H1 (cell line): ENCODE measurements around the gene TBC1D24. TPM values are rescaled to one million over a fixed set of nuclear protein-coding genes. Genes with fewer than 3 reads are reported as not detected.

ENCODE experiments used
- CTCF ChIA-PET: fragments of 300-600 bp; sonication (Branson Sonifier 250); formaldehyde crosslinking; loops from one replicate; lab custom pipeline; 2021; ENCODE audit not compliant: partially characterized antibody; lab: Charles Lee
- POLR2A ChIA-PET: fragments of 300-600 bp; sonication (Branson Sonifier 250); formaldehyde crosslinking; loops from one replicate; lab custom pipeline; 2021; ENCODE audit warnings: inconsistent platforms; ENCODE audit not compliant: partially characterized antibody; lab: Charles Lee
- DNase-seq, 2 experiments: peaks; one replicate each; pipeline versions ENCODE4 v3.0.0 to v3.0.0-alpha.2; 2010 to 2022; ENCODE audit warnings: low spot score in 2 of 2, low read depth in 1 of 2, mixed read lengths in 1 of 2
- FAIRE-seq: peaks from 2 replicates; lab custom pipeline; 2011; peaks lifted over from hg19 to GRCh38; lab: Jason Lieb, UNC
- H2AFZ ChIP-seq: 2 replicates; pipeline ENCODE4 v1.8.1; 2012; ENCODE audit warnings: low read length, inconsistent platforms
- H2AK5ac ChIP-seq: 2 replicates; pipeline ENCODE4 v1.6.1; 2013; ENCODE audit warnings: low read depth, low read length
- H2BK120ac ChIP-seq: replicated peaks from 2 replicates; pipeline ENCODE3; 2013; ENCODE audit warnings: low read depth, low read length, inconsistent platforms
- H2BK12ac ChIP-seq: 2 replicates; pipeline ENCODE4 v1.6.1; 2013; ENCODE audit warnings: low read depth, low read length
- H2BK15ac ChIP-seq: 2 replicates; pipeline ENCODE4 v1.6.1; 2013; ENCODE audit warnings: low read length
- H2BK20ac ChIP-seq: 2 replicates; pipeline ENCODE4 v1.6.1; 2013; ENCODE audit warnings: low read length
- H2BK5ac ChIP-seq: 2 replicates; pipeline ENCODE4 v1.6.1; 2013; ENCODE audit warnings: low read depth, low read length
- H3K14ac ChIP-seq: 2 replicates; pipeline ENCODE4 v1.6.1; 2013; ENCODE audit warnings: inconsistent platforms; ENCODE audit not compliant: insufficient read length
- H3K18ac ChIP-seq: 2 replicates; pipeline ENCODE4 v1.6.1; 2013; ENCODE audit warnings: low read length; ENCODE audit errors: extremely low read depth
- H3K23ac ChIP-seq: 2 replicates; pipeline ENCODE4 v1.6.1; 2013; ENCODE audit warnings: inconsistent platforms; ENCODE audit not compliant: insufficient read length
- H3K23me2 ChIP-seq: 2 replicates; pipeline ENCODE4 v1.6.1; 2013; ENCODE audit warnings: low read depth, low read length
- H3K27ac ChIP-seq: 2 replicates; pipeline ENCODE4 v1.6.1; 2011; ENCODE audit warnings: low read depth, low read length, inconsistent platforms
- H3K27me3 ChIP-seq, 4 experiments: replicated peaks in 1 of 4; 1 replicate in 1 of 4; 2 replicates in 3 of 4; pipeline versions ENCODE4 v1.6.1 to v1.8.1; 2011 to 2013; ENCODE audit warnings: low read length in 3 of 4, mild to moderate bottlenecking in 3 of 4, inconsistent platforms in 2 of 4, mixed read lengths in 2 of 4, moderate library complexity in 1 of 4; ENCODE audit not compliant: control insufficient read depth in 3 of 4, insufficient read depth in 3 of 4; ENCODE audit errors: extremely low read depth in 1 of 4
- H3K36me3 ChIP-seq, 4 experiments: 2 replicates each; pipeline versions ENCODE4 v1.6.1 to v1.8.1; 2011 to 2013; ENCODE audit warnings: mild to moderate bottlenecking in 4 of 4, low read length in 3 of 4, moderate library complexity in 2 of 4, control low read depth in 1 of 4, inconsistent platforms in 1 of 4; ENCODE audit not compliant: insufficient read depth in 4 of 4, control insufficient read depth in 2 of 4
- H3K4ac ChIP-seq: replicated peaks from 2 replicates; pipeline ENCODE3; 2013; ENCODE audit warnings: low read length, low read depth, mixed read lengths, inconsistent platforms; ENCODE audit not compliant: insufficient read length
- H3K4me1 ChIP-seq, 4 experiments: replicated peaks in 1 of 4; 1 replicate in 1 of 4; 2 replicates in 3 of 4; pipeline versions ENCODE4 v1.6.1 to v1.8.1; 2011 to 2013; ENCODE audit warnings: low read length in 3 of 4, inconsistent platforms in 2 of 4, mixed read lengths in 1 of 4; ENCODE audit not compliant: insufficient read depth in 4 of 4, control insufficient read depth in 3 of 4
- H3K4me2 ChIP-seq, 2 experiments: 2 replicates each; pipeline versions ENCODE4 v1.6.1 to v1.8.1; 2011 to 2013; ENCODE audit warnings: low read depth in 2 of 2, low read length in 2 of 2, control low read depth in 1 of 2, inconsistent platforms in 1 of 2, mild to moderate bottlenecking in 1 of 2; ENCODE audit not compliant: insufficient read depth in 1 of 2
- H3K4me3 ChIP-seq, 4 experiments: fragments of 200-600, 300-600 bp in 1 of 4; sonication (generic), shearing (Covaris generic), sonication (Bioruptor Twin) in 1 of 4; 2 replicates each; pipeline versions ENCODE4 v1.5.1 to v1.8.1; 2011 to 2016; ENCODE audit warnings: low read length in 4 of 4, low read depth in 3 of 4, control low read depth in 2 of 4, inconsistent platforms in 2 of 4, mild to moderate bottlenecking in 2 of 4, mixed read lengths in 1 of 4, moderate library complexity in 1 of 4; ENCODE audit not compliant: insufficient read depth in 2 of 4; ENCODE audit errors: extremely low read depth in 1 of 4
- H3K56ac ChIP-seq: replicated peaks from 2 replicates; pipeline ENCODE3; 2013; ENCODE audit warnings: low read depth, mild to moderate bottlenecking, mixed read lengths, low read length, inconsistent platforms; ENCODE audit not compliant: insufficient read length
- H3K79me1 ChIP-seq: 2 replicates; pipeline ENCODE4 v1.6.1; 2013; ENCODE audit warnings: low read depth, low read length, control low read depth
- H3K79me2 ChIP-seq, 2 experiments: 2 replicates each; pipeline versions ENCODE4 v1.6.1 to v1.8.1; 2012 to 2013; ENCODE audit warnings: low read length in 2 of 2, mild to moderate bottlenecking in 2 of 2, inconsistent platforms in 1 of 2; ENCODE audit not compliant: insufficient read depth in 2 of 2, control insufficient read depth in 1 of 2
- H3K9ac ChIP-seq, 4 experiments: replicated peaks in 1 of 4; 1 replicate in 1 of 4; 2 replicates in 3 of 4; pipeline versions ENCODE4 v1.6.1 to v1.8.1; 2011 to 2013; ENCODE audit warnings: low read depth in 3 of 4, low read length in 3 of 4, control low read depth in 2 of 4, mild to moderate bottlenecking in 2 of 4, moderate library complexity in 2 of 4, inconsistent platforms in 1 of 4; ENCODE audit errors: extremely low read depth in 1 of 4
- H3K9me3 ChIP-seq, 2 experiments: 2 replicates each; pipeline versions ENCODE4 v1.6.1 to v1.8.1; 2012 to 2013; ENCODE audit warnings: mild to moderate bottlenecking in 2 of 2, moderate library complexity in 2 of 2, control low read depth in 1 of 2, inconsistent platforms in 1 of 2, low read depth in 1 of 2, low read length in 1 of 2, mixed read lengths in 1 of 2; ENCODE audit not compliant: insufficient read depth in 2 of 2
- H4K20me1 ChIP-seq, 2 experiments: replicated peaks in 1 of 2; 2 replicates each; pipeline versions ENCODE3 to v1.8.1; 2011 to 2013; ENCODE audit warnings: inconsistent platforms in 2 of 2, low read length in 2 of 2, mild to moderate bottlenecking in 1 of 2; ENCODE audit not compliant: insufficient read depth in 2 of 2, control insufficient read depth in 1 of 2
- H4K5ac ChIP-seq: 2 replicates; pipeline ENCODE4 v1.6.1; 2013; ENCODE audit warnings: low read length, low read depth, mixed read lengths, inconsistent platforms; ENCODE audit not compliant: insufficient read length
- H4K8ac ChIP-seq: 2 replicates; pipeline ENCODE4 v1.8.0; 2013; ENCODE audit warnings: mild to moderate bottlenecking, moderate library complexity, low read length, inconsistent platforms; ENCODE audit not compliant: insufficient read depth; ENCODE audit errors: extremely low read depth
- H4K91ac ChIP-seq: replicated peaks from 2 replicates; pipeline ENCODE3; 2013; ENCODE audit warnings: low read length, mixed read lengths, inconsistent platforms; ENCODE audit not compliant: insufficient read length
- BACH1 ChIP-seq: IDR thresholded peaks from 2 replicates; pipeline ENCODE4 v1.6.1; 2012; ENCODE audit warnings: low read length, improper control_type of control experiment
- CBX5 ChIP-seq: fragments of 300-800, 300-1000 bp; sonication (generic); IDR thresholded peaks from 2 replicates; pipeline ENCODE4 v1.7.1; 2016; ENCODE audit warnings: antibody characterized with exemption, low read length, low read depth
- CREB1 ChIP-seq: IDR thresholded peaks from 2 replicates; pipeline ENCODE4 v1.6.1; 2012; ENCODE audit warnings: inconsistent platforms
- EGR1 ChIP-seq: IDR thresholded peaks from 2 replicates; pipeline ENCODE4 v1.6.1; 2011; ENCODE audit warnings: low read depth, low read length, borderline replicate concordance
- GABPA ChIP-seq: IDR thresholded peaks from 2 replicates; pipeline ENCODE4 v1.6.1; 2011; ENCODE audit warnings: mild to moderate bottlenecking, low read length, moderate library complexity, borderline replicate concordance; ENCODE audit not compliant: insufficient read depth
- HDAC2 ChIP-seq, 2 experiments: fragments of 300-600 bp in 1 of 2; sonication (generic) in 1 of 2; IDR thresholded peaks; 2 replicates each; pipeline ENCODE4 v1.6.1; 2011 to 2012; ENCODE audit warnings: low read depth in 2 of 2, low read length in 2 of 2, mild to moderate bottlenecking in 2 of 2, moderate library complexity in 2 of 2, borderline replicate concordance in 1 of 2, inconsistent platforms in 1 of 2
- JUN ChIP-seq: IDR thresholded peaks from 2 replicates; pipeline ENCODE4 v1.6.1; 2011; ENCODE audit warnings: low read depth, mild to moderate bottlenecking, improper control_type of control experiment, low read length
- MAFK ChIP-seq: IDR thresholded peaks from 2 replicates; pipeline ENCODE4 v1.6.1; 2012; ENCODE audit warnings: low read depth, mild to moderate bottlenecking, improper control_type of control experiment, low read length
- PHF8 ChIP-seq: fragments of 200-600 bp; sonication (generic); conservative IDR thresholded peaks from 2 replicates; pipeline ENCODE4 v1.7.1; 2012; ENCODE audit warnings: low read depth, mild to moderate bottlenecking, inconsistent platforms, low read length, moderate library complexity
- POLR2A ChIP-seq, 2 experiments: IDR thresholded peaks; 1 replicate in 1 of 2; 2 replicates in 1 of 2; pipeline ENCODE4 v1.6.1; 2011; ENCODE audit warnings: low read depth in 2 of 2, low read length in 2 of 2, mild to moderate bottlenecking in 2 of 2; ENCODE audit errors: control extremely low read depth in 1 of 2
- RFX5 ChIP-seq: IDR thresholded peaks from 2 replicates; pipeline ENCODE4 v1.6.1; 2011; ENCODE audit warnings: low read depth, low read length, improper control_type of control experiment, borderline replicate concordance
- SAP30 ChIP-seq: fragments of 300-600 bp; sonication (generic); IDR thresholded peaks from 2 replicates; pipeline ENCODE4 v1.7.1; 2012; ENCODE audit warnings: low read length, moderate library complexity, mild to moderate bottlenecking, inconsistent platforms; ENCODE audit not compliant: insufficient read depth, insufficient replicate concordance
- SIRT6 ChIP-seq: IDR thresholded peaks from one replicate; pipeline ENCODE4 v1.7.1; 2012; ENCODE audit warnings: low read length, inconsistent platforms
- SRF ChIP-seq: IDR thresholded peaks from 2 replicates; pipeline ENCODE4 v1.6.1; 2011; ENCODE audit warnings: mild to moderate bottlenecking, low read depth, low read length, moderate library complexity
- TAF7 ChIP-seq: optimal IDR thresholded peaks from 2 replicates; pipeline ENCODE3; 2011; ENCODE audit warnings: low read depth, mild to moderate bottlenecking, inconsistent platforms, low read length, moderate library complexity, borderline replicate concordance
- WGBS, 2 experiments: shearing (Covaris generic) in 1 of 2; methylation state at CpG; one replicate each; pipeline versions ENCODE4 v1.1.6 to v1.1.7; 2013 to 2015; ENCODE audit warnings: low lambda C conversion rate in 2 of 2, mixed read lengths in 2 of 2, inconsistent platforms in 1 of 2, low coverage in 1 of 2, missing lambda C conversion rate in 1 of 2; ENCODE audit not compliant: insufficient replicate concordance in 2 of 2, insufficient coverage in 1 of 2, insufficient read length in 1 of 2; ENCODE audit errors: extremely low coverage in 1 of 2, missing lambda C conversion rate in 1 of 2; 5-methylcytosine and 5-hydroxymethylcytosine counted together
- polyA plus RNA-seq, 7 experiments: library from polyadenylated mRNA; depleted of rRNA in 3 of 7; stranded (reverse) in 5 of 7; unstranded in 2 of 7; fragments of >200 nt in 5 of 7; fragments of 200-250 nt in 2 of 7; gene quantifications; 1 replicate in 5 of 7; 2 replicates in 1 of 7; 4 replicates in 1 of 7; pipeline versions ENCODE4 v1.2.1 to v1.2.3, GENCODE V29; 2011 to 2013; ENCODE audit warnings: missing spikeins in 2 of 7, mixed read lengths in 2 of 7
- total RNA-seq: library from RNA; stranded (reverse); fragmentation: NEBNext Ultra II Directional; extraction: Animal tissue kit (Norgen Biotek cat#: 25700); gene quantifications from 2 replicates; pipeline ENCODE4 v1.2.1, GENCODE V29; 2021

TBC1D24 gene
- total and polyA plus RNA-seq, 2 of the 8 experiments (the other 6 are each of a cell fraction or from before 2014, with no cell fraction given), result 8.7 to 21.5 TPM

DNA sequence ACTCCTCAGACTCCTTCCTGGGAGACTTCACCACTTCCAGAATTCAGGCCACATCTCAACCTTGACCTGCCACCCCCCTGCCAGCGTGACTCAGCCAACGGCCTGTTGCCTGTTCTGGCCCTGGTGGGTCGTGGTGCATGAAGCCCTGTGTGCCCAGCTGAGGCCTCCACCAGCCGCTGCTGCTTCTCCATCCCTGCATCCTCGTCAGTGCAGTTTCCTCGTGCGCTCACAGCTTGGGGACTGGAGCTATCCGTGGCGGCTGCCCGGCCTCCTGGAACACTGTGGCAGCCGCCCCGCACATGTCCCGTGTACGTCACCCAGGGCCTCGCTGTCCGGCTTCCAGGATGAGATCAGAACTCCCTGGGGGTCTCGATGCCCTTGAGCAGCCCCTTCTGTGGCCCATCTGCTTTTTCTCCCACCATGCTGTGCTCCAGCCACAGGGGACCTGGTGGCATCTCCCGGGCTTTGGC lies 23.0 kb upstream of the TBC1D24 start:
- peaks cover 11 to 22% of the 10 kb centered on the region in 2 experiments for H4K20me1 ChIP-seq
- POLR2A ChIA-PET, result interaction anchor here (2.2 kb wide), 1 partner anchor 17 kb away, joined by 6 read pairs; no protein-coding TSS in a partner anchor
- no peak overlapping the region for H2BK12ac ChIP-seq
- no peaks in the 10 kb centered on the region for H3K9me3 ChIP-seq
- H3K79me2 ChIP-seq, result no peaks in the 10 kb centered on the region
- DNase-seq (no peak), FAIRE-seq (no peak)
- no peak overlapping the region for H3K4me3 ChIP-seq
- CTCF ChIA-PET, result interaction anchor here (0.6 kb wide), 1 partner anchor 1754 kb away, joined by 3 read pairs; no protein-coding TSS in a partner anchor
- H3K23ac ChIP-seq, result no peak overlapping the region
- WGBS, 2 experiments, result 99% methylated on average over 17 of the region's 18 CpGs; no CpG with 5 or more reads in 1 of the 2 experiments
- H3K23me2 ChIP-seq, result no peaks in the 10 kb centered on the region
- no peaks in the 10 kb centered on the region for H3K4me1 ChIP-seq
- H2BK20ac ChIP-seq, result no peak overlapping the region
- no peak overlapping the region for H2BK5ac ChIP-seq
- H3K56ac ChIP-seq, result no peak overlapping the region
- H4K8ac ChIP-seq, result no peak overlapping the region
- no peak overlapping the region for H3K4me2 ChIP-seq
- H2BK120ac ChIP-seq, result no peak overlapping the region
- H3K27ac ChIP-seq, result no peak overlapping the region
- no peak overlapping the region for H4K91ac ChIP-seq
- no peak overlapping the region for H3K4ac ChIP-seq
- H2AK5ac ChIP-seq, result no peak overlapping the region
- no peak overlapping the region for H3K14ac ChIP-seq
- H3K79me1 ChIP-seq, result no peaks in the 10 kb centered on the region; the same call in 1 of the 2 replicates
- peaks cover 46 to 76% (median 66%) of the 10 kb centered on the region in 4 experiments for H3K36me3 ChIP-seq
- H3K27me3 ChIP-seq, result no peaks in the 10 kb centered on the region
- H4K5ac ChIP-seq, result no peak overlapping the region
- H3K18ac ChIP-seq, result no peak overlapping the region
- no peak overlapping the region for H2BK15ac ChIP-seq
- H2AFZ ChIP-seq, result no peak overlapping the region
- no peak overlapping the region for H3K9ac ChIP-seq
- no peak for TF ChIP-seq CREB1
- TF ChIP-seq CBX5, result no peak
- no peak for TF ChIP-seq RFX5
- TF ChIP-seq JUN, result no peak
- TF ChIP-seq SAP30, result no peak
- no peak for TF ChIP-seq TAF7
- TF ChIP-seq BACH1, result no peak
- TF ChIP-seq POLR2A (IDR thresholded peaks at IDR 0.05; ENCODE audit: control extremely low read depth in 1 of 2, low read depth in 2 of 2, low read length in 2 of 2), result no peak
- no peak for TF ChIP-seq SRF
- no peak for TF ChIP-seq GABPA
- TF ChIP-seq SIRT6, result no peak
- TF ChIP-seq PHF8, result no peak
- no peak for TF ChIP-seq MAFK
- TF ChIP-seq EGR1, result no peak
- TF ChIP-seq HDAC2 (IDR thresholded peaks at IDR 0.05; ENCODE audit: borderline replicate concordance in 1 of 2, low read depth in 2 of 2, low read length in 2 of 2), result no peak
